HTR-8/SVneo (cell line): ENCODE data around the gene EPN1.

Experiments
- DNase-seq: peaks from one replicate; pipeline ENCODE4 v3.0.0; 2011; ENCODE audit warnings: low spot score, mixed read lengths; ENCODE audit not compliant: insufficient read length
- FAIRE-seq: peaks from 2 replicates; lab custom pipeline; 2011; peaks lifted over from hg19 to GRCh38; lab: Jason Lieb, UNC

Gene EPN1

GRCh38 chr19:55674841-55675660 is at the start of gene EPN1:
EPN1 (plus strand) TSS chr19:55675226; CDS start chr19:55678628, 3,402 bp downstream.
- peak; percentile 97 for FAIRE-seq
- peak; percentile 97 for DNase-seq

DNA sequence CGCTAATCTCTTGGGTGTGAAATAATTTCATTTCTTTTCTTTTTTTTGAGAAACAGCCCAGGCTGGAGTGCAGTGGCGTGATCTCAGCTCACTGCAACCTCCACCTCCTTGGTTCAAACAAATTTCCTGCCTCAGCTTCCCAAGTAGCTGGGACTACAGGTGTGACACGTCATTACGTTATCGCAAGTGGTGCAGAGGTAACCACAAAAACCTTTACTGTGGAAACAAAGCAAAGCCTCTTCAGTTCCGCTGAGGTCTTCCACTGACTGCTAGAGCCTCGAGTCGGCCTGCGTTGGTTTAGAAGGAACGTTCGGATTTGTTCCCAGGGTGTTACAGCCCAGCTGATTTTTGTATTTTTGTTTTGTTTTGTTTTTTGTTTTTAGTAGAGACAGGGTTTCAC is 48.7 kb upstream of the EPN1 start:
- DNase-seq, result no peak
- FAIRE-seq, result no peak

- FAIRE-seq, result no peak
- DNase-seq, result peak; percentile 67
These were observed 42.6 kb upstream of the EPN1 start for GRCh38 chr19:55632463-55632834.

DNA sequence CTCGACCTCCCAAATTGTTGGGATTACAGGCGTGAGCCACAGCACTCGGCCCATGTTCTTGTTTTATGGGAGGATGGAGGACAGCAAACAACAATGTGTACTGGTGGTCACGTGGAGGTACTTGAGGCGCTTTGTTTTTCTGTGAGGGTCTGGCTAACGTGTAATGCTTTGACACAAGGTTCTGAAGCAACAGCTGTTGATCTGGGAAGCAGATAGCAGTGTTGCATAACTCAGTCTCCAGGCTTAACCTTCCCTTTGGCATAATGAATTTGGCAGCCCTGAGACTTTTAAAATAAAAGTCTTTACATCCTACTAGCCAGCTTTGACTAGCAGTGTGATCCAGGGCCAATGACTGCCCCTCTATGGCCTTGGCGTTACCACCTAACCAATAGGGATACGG is 41.2 kb upstream of the EPN1 start:
- no peak for DNase-seq

GRCh38 chr19:55635334-55635717 is 39.7 kb upstream of the EPN1 start:
- DNase-seq (no peak), FAIRE-seq (no peak)

More for the DNA sequence above, 41.2 kb upstream of the EPN1 start:
- FAIRE-seq, result no peak

- no peak for FAIRE-seq
- no peak for DNase-seq
These were observed 39.1 kb upstream of the EPN1 start for GRCh38 chr19:55635856-55636440.

- no peak for DNase-seq
- no peak for FAIRE-seq
These were observed 38.3 kb upstream of the EPN1 start for GRCh38 chr19:55636723-55637122.

DNA sequence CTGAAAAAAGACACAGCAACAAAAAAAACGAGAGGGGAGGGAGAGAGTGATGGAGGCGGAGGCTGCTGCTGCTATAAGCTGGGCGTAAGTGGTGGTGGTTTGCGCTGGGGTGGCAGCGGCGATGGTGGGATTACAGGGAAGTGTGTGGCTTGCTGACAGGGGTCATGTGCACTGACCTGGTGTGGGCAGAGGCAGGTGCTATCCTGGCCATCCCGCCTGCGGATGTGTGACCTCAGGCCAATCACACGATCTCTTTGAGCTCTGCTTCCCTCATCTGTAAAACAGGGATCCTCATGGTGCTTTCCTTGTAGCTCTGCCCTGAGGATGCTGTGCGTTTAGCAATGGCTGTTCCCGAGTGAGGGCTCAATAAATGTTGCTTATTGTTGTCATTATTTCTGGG is 37.5 kb upstream of the EPN1 start:
- no peak for FAIRE-seq
- no peak for DNase-seq

DNA sequence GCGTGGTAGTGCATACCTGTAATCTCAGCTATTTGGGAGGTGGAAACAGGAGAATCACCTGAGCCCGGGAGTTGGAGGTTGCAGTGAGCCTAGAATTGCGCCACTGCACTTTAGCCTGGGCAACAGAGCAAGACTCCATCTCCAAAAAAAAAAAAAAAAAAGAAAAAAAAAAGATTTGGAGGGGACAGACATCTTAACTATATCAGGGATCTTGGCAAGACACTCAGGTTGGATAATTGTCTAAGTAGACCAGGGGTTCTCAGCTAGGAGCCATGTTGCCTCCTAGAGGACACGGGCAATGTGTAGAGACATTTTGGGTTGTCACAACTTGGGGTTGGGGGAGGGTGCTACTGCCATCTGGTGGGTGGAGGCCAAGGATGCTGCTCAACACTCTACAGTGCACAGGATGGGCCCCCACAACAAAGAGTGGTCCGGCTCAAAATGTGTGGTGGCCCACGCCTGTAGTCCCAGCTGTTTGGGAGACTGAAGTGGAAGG is 36.1 kb upstream of the EPN1 start:
- peak; percentile 33 for FAIRE-seq
- no peak for DNase-seq

GRCh38 chr19:55640043-55640576 is 34.9 kb upstream of the EPN1 start:
- no peak for FAIRE-seq
- DNase-seq, result no peak

DNA sequence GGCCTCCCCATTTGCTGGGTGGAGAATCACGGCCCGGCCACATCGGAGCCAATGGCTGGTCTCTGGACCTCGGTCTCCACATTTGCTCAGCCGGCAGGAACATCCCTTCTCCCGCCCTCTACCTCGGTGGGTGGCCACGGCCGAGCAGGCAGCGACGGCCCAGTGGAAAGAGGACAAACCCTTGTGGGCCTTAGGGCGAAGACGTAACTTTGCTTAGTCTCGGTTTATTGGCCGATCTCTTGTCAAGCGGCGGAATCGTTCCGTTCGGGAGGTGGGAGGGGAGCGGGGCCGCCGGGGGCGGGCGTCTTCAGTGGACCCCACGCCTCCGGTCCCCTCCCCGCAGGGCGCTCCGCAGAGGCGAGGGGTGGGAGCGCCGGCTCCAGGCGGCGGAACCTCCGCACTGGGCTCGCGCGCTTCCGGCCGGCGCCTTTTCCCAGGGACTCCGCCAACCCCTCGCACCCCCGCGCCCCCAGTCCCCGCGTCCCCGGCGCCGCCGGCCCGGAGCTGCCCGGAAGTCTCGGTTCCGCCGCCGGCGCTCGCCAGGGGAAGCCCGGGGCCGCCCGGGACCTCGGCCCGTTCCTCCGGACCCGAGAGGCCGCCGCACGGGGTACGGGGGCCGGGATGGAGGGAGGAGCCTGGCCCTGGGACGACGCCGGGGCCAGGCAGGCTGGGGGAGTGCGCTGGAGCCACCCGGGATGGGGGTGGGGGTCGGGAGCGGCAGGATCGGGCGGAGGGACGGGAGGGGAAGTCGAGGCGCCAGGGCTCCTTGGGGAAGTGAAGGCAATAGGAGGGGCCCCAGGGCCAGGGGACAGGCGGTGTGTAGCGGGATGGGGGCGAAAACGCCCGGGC is 34.2 kb upstream of the EPN1 start, which contains the start of gene ZNF580:
Gene ZNF580 (plus strand): TSS at position 426 of the 849 bp plus-strand sequence. CDS start 1,507 bp downstream, outside the sequence.
- peak; percentile 73 for DNase-seq
- peak; percentile 82 for FAIRE-seq

DNA sequence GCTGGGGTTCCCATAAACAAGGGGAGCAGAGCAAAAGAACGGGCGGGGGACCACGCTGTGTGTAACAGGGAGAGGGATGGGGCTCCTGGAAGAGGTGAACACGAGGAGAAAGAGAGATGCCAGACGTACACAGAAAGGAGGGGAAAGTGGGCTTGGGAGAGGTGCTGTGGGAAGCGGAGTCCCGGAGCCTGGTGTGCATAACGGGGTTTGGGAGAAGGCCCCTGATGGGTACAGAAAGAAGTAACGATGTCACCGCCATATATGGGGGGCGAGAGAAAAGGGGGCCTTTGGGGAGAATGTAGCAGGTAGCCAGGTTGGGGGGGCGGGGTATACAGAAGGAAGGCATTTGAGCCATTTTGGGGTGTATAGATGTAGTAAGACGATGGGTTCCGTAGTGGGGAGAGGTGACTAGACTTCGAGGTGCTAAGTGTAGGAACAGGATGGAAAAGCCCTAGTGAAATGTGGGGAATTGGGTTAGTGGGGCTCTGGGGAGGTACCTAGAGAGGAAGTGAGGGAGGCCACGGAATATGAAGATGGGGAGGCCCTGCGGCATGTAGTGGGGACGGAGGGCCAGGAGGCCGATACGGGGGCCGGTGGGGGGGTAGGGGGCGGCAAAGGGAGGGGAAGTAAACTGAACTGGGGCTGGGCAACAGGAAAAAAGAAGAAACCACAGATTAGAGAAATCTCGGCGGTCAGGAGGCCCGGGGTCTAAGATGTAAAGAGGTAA is 33.4 kb upstream of the EPN1 start:
- no peak for FAIRE-seq
- no peak for DNase-seq

DNA sequence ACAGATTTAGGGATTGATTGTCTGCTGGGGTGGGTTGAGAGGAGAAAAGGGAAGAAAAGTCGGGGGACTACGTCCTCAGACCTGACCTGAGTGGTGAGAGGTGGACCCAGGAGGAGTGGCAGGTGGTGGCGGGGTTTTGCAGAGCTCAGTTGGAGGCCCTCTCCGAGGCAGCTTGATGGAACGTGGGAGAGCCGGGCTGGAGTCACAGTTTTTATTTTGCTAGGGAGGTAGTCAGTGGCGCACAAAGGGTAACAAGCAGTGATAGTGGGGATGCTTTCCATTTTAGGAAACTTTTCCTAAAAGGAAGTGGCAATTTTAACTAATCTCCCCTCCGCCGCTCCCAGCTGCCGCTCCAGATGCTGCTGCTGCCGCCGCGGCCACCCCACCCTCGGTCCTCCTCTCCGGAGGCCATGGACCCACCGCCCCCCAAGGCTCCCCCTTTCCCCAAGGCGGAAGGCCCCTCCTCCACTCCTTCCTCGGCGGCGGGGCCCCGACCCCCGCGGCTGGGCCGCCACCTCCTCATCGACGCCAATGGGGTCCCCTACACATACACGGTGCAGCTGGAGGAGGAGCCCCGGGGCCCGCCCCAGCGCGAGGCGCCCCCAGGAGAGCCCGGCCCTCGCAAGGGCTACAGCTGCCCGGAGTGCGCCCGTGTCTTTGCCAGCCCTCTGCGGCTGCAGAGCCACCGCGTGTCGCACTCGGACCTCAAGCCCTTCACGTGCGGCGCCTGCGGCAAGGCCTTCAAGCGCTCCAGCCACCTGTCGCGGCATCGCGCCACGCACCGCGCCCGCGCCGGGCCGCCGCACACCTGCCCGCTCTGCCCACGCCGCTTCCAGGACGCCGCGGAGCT is 32.6 kb upstream of the EPN1 start:
- DNase-seq (no peak), FAIRE-seq (no peak)

GRCh38 chr19:55643003-55643886 is 31.8 kb upstream of the EPN1 start, which contains the start of gene ZNF581:
ZNF581 (plus strand) TSS chr19:55643649; CDS start chr19:55644572, 923 bp downstream.
- FAIRE-seq, result peak; percentile 64
- peak; percentile 63 for DNase-seq

- FAIRE-seq (no peak), DNase-seq (no peak)
These were observed 31.2 kb upstream of the EPN1 start for GRCh38 chr19:55643887-55644176.

DNA sequence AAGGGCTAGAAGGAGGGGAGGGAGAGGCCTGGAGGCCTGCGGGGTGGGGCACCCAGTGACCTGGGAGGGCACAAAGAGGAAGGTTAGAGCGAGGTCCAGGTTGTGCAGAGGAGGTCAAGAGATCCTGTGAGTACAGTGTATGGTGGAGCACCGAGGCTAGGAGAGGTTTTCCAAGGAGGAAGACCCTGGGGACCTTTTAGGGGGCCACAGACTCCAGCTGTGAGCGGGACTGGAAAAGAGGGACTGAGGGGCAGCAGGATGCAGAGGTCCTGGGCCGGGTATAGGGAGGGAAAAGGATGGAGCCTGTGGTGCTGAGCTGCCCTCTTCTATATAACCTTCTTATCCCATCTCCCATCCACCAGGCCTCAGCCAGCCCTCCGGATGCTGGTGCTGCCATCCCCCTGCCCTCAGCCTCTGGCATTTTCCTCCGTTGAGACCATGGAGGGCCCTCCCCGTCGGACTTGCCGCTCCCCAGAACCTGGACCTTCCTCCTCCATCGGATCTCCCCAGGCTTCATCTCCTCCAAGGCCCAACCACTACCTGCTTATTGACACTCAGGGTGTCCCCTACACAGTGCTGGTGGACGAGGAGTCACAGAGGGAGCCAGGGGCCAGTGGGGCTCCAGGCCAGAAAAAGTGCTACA is 30.7 kb upstream of the EPN1 start:
- DNase-seq, result no peak

DNA sequence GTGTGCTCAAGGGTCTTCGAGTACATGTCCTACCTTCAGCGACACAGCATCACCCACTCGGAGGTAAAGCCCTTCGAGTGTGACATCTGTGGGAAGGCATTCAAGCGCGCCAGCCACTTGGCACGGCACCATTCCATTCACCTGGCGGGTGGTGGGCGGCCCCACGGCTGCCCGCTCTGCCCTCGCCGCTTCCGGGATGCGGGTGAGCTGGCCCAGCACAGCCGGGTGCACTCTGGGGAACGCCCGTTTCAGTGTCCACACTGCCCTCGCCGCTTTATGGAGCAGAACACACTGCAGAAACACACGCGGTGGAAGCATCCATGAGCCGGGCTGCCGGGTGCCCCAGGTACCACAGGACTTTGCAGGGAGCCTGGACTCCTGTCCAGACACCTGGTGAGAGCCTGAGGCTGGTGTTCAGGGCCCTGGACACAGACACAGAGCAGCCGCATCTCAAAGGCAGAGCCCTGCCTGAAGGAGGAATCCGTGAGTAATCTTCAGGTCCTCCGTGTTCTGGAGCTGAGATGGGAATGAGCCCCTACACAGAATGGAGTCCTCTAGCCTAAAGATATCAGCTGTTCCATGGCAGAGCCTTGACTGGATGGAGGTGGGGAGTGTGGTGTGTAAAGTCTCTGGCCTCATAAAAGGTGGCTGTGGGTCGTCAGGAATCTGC is 30.0 kb upstream of the EPN1 start:
- DNase-seq (no peak), FAIRE-seq (no peak)

More for the DNA sequence above, 30.7 kb upstream of the EPN1 start:
- FAIRE-seq, result no peak
